Measurements from ENCODE around the gene GSG1L.
"Not testable (repeated sequence)": the region's sequence is repeated elsewhere in the genome, so short reads cannot be mapped to it uniquely, and the experiment has no call there.

GSG1L gene

DNA sequence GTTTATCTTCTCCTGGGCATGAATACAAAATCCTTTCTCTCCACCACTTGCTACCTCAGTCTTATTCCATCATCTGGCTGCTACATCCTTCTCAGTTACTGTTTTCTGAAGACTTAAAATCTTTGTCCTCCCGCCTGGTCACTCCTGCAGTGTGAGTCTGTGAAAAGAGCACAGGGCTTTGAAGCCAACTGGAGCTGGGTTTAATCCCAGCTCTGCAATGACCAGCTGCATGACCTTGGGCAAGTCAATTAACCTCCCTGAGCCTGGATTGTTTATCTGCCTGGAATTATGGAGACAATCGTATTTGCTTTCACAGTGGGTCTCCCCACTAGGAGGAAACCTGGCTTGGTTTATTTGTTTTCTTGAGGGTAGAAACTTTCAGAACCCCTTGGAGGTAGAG lies 183.2 kb downstream of the GSG1L start:
- no peak for DNase-seq

GRCh38 chr16:27879601-27880247 lies 183.8 kb downstream of the GSG1L start:
- DNase-seq = no peak

GRCh38 chr16:27872627-27873026 lies 190.9 kb downstream of the GSG1L start:
- DNase-seq = not testable (repeated sequence)

GRCh38 chr16:27870116-27870798 lies 193.3 kb downstream of the GSG1L start:
- DNase-seq = no peak

- no peak for DNase-seq
These were observed 194.1 kb downstream of the GSG1L start for GRCh38 chr16:27869411-27869810.

- no peak for DNase-seq
These were observed 195.3 kb downstream of the GSG1L start for GRCh38 chr16:27868180-27868579.

- DNase-seq = peak; percentile 40
These were observed 196.1 kb downstream of the GSG1L start for GRCh38 chr16:27867122-27868110.

DNA sequence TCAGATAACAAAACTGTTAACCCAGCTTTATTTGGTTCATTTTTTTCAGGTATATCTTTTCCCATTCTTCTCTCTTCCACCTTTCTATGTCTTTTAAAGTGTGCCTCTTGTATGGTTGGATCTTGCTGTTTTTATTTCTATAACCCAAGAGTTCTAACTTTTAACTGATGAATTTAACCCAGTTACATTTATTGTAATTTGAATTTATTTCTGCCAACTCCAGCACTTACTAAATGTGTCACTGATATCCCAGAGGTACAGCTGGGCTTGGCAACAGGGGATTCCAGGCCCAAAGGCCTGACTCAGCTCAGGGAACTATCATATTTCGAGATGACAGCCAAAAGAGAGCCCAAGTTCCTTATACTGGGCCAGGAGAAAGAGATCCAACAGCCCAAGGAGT lies 200.1 kb downstream of the GSG1L start:
- DNase-seq = no peak

- no peak for DNase-seq
These were observed 200.6 kb downstream of the GSG1L start for GRCh38 chr16:27862953-27863352.

DNA sequence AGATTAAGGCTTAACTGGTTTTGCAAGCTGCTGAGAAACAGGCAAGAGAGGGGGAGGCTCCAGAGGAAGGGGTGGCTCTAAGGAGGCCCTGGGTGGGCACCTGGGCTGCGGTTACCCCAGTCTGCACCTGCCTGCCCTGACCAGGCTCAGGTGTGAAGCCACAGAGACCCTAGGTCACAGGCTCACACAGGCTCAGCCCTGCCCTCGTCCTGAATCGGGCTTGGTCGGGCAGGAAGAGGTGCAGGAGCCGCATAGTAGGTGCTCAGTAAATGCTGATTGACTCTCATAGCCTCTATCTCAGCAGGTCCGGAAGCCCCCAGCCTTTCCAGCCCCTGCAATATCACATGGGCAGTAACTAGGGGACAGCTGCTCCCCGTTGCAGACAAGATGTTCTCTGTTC lies 203.4 kb downstream of the GSG1L start:
- DNase-seq = no peak

DNA sequence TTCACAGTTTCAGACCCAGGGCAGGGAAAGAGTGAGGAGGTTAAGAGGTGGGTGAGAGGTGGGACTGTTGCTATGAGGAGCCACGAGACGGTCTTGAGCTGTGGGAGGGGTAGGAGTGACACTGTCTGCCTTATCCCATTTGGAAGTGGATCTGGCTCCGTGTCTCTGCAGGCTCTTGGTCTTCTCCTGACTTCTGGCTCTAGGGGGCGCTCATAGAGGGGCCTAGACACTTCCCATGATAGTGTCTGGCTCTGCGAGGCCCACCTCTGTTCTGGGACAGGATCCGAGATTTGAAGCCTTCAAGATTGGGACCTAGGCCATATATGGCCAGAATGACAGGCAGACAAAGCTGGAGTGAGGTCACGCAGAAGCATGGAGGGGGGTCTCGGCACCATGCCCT lies 204.5 kb downstream of the GSG1L start:
- DNase-seq = no peak

DNA sequence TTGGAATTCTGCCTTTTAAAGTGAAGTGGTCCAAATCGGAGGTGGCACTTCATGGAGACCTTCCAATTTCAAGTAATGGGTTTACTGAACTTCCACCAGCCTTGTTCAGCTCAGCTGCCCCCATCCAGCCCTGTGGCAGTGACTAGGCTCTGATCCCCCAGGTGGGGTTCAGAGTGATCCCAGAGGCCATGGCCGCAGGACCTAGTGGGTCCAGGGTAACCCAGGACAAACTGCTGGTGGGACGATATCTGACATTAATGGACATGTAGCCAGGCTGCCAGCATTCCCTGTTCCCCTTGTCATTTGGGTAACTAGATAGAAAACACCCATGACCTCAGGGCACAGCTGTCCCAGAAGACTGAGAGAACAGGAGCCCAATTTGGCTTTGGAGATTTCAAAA lies 209.9 kb downstream of the GSG1L start:
- no peak for DNase-seq

- no peak for DNase-seq
These were observed 210.4 kb downstream of the GSG1L start for GRCh38 chr16:27853101-27853500.

GRCh38 chr16:27852681-27853080 lies 210.8 kb downstream of the GSG1L start:
- DNase-seq = no peak

GRCh38 chr16:27852116-27852515 lies 211.4 kb downstream of the GSG1L start:
- no peak for DNase-seq

- no peak for DNase-seq
These were observed 211.9 kb downstream of the GSG1L start for GRCh38 chr16:27851586-27851985.

DNA sequence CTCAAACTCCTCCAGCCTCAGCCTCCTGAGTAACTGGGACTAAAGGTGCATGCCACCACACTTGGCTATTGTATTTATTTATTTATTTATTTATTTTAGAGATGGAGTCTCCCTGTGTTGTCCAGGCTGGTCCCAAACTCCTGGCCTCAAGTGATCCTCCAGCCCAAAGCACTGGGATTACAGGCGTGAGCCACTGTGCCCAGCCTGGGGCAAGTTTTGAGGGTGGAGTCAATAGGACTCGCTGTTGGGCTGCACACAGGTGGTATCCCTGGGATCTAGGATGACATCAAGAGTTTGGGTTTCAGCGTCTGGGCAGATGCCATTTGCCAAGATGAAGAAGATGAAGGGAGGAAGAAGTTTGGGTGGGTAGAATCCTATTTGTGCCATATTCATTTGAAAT lies 213.9 kb downstream of the GSG1L start:
- DNase-seq = no peak

GRCh38 chr16:27847030-27847550 lies 216.4 kb downstream of the GSG1L start:
- DNase-seq = no peak

DNA sequence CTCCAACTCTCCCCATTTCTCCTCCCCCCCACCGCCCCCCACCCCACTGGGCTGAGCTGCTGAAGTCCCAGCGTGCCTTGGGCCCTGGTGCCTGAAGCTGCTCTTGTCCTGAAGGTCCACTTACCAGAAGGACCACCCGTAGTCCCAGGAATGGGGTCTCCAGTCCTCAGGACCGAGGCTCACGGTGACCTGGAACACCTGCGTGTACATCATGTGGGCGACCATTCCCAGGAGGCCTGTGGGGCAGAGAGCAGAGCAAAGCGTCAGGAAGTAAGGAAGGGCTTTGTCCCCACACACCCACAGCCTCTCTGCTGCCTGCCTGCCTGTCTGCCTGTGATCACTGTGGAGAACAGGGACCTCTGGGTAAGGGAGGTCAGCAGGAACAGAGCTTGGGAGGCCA lies 218.7 kb downstream of the GSG1L start:
- DNase-seq = no peak

GRCh38 chr16:27843800-27844199 lies 219.7 kb downstream of the GSG1L start:
- DNase-seq = no peak

DNA sequence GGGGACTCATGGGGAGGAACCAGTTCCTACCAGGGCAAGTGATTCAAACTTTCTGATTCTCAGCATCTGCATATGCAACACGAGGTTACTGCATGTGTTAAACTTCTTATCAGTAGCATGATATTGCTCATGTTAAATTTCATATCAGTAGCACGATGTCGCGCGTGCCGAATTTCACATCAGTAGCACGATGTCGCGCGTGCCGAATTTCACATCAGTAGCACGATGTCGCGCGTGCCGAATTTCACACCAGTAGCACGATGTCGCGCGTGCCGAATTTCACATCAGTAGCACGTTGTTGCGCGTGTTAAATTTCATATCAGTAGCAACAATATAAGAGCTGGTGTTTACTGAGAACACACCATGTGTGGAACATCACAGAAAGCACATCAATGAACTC lies 221.6 kb downstream of the GSG1L start:
- DNase-seq = no peak

GRCh38 chr16:27841061-27841801 lies 222.3 kb downstream of the GSG1L start:
- no peak for DNase-seq

Measured in GF-D8 (cell line).